Type B pancreatic cell (in vitro differentiated cells): ENCODE results near the gene ESRP2. TPM values are rescaled to one million over a fixed set of nuclear protein-coding genes. Genes with fewer than 3 reads are reported as not detected.

ENCODE experiments used
- DNase-seq: peaks from one replicate; pipeline ENCODE4 v3.0.0; 2021; ENCODE audit warnings: mixed read lengths; ENCODE audit not compliant: unreplicated experiment; ENCODE audit errors: extremely low spot score
- H3K27ac Mint-ChIP-seq: 2 replicates; pipeline ENCODE4 v1.8.0; 2021; ENCODE audit warnings: mild to moderate bottlenecking, mixed read lengths
- H3K27me3 Mint-ChIP-seq: 2 replicates; pipeline ENCODE4 v1.8.0; 2021; ENCODE audit warnings: mixed read lengths
- H3K36me3 Mint-ChIP-seq: 2 replicates; pipeline ENCODE4 v1.8.0; 2021; ENCODE audit warnings: mixed read lengths
- H3K4me1 Mint-ChIP-seq: one replicate; pipeline ENCODE4 v1.8.0; 2021; ENCODE audit warnings: mixed read lengths; ENCODE audit not compliant: unreplicated experiment
- H3K4me3 Mint-ChIP-seq: 2 replicates; pipeline ENCODE4 v1.8.0; 2021; ENCODE audit warnings: mild to moderate bottlenecking, mixed read lengths
- H3K9me3 Mint-ChIP-seq: 2 replicates; pipeline ENCODE4 v1.8.0; 2021; ENCODE audit warnings: mixed read lengths
- CTCF ChIP-seq: fragments of 200-600 bp; sonication (generic); conservative IDR thresholded peaks from 2 replicates; pipeline ENCODE4 v1.5.0; 2021; ENCODE audit warnings: antibody characterized with exemption, mild to moderate bottlenecking
- total RNA-seq: library from RNA; stranded (reverse); gene quantifications from 2 replicates; pipeline ENCODE4 v1.2.1, GENCODE V29; 2021; ENCODE audit warnings: low replicate concordance

The ESRP2 gene
- total RNA-seq, 1 donor from 2014 or later = 65.6 TPM

- Mint-ChIP-seq H3K4me1 (peaks cover 5% of the 10 kb centered on the region), H3K27me3 (no peaks in the 10 kb centered on the region), H3K27ac (no peak overlapping the region), H3K9me3 (no peaks in the 10 kb centered on the region), H3K4me3 (no peak overlapping the region), H3K36me3 (peaks cover 17% of the 10 kb centered on the region)
- no peak for DNase-seq
- TF ChIP-seq CTCF = no peak
Measured at GRCh38 chr16:68282064-68282452, 46.1 kb upstream of the ESRP2 start.

- H3K27ac Mint-ChIP-seq = no peak overlapping the region
- H3K9me3 Mint-ChIP-seq = no peaks in the 10 kb centered on the region
- H3K4me3 Mint-ChIP-seq = no peak overlapping the region
- H3K4me1 Mint-ChIP-seq = peaks cover 5% of the 10 kb centered on the region
- peaks cover 15% of the 10 kb centered on the region for H3K36me3 Mint-ChIP-seq
- no peak for DNase-seq
- no peaks in the 10 kb centered on the region for H3K27me3 Mint-ChIP-seq
- no peak for TF ChIP-seq CTCF
Measured at GRCh38 chr16:68281368-68282063, 45.6 kb upstream of the ESRP2 start.

GRCh38 chr16:68279726-68280558, 44.0 kb upstream of the ESRP2 start:
- Mint-ChIP-seq H3K4me1 (peaks cover 12% of the 10 kb centered on the region), H3K36me3 (peaks cover 10% of the 10 kb centered on the region), H3K4me3 (no peak overlapping the region), H3K9me3 (no peaks in the 10 kb centered on the region), H3K27me3 (no peaks in the 10 kb centered on the region), H3K27ac (no peak overlapping the region)
- no peak for TF ChIP-seq CTCF
- DNase-seq = no peak

- no peak for DNase-seq
- Mint-ChIP-seq H3K27ac (peak overlapping the region; percentile 55), H3K9me3 (no peaks in the 10 kb centered on the region)
Measured at GRCh38 chr16:68276223-68276622, 40.3 kb upstream of the ESRP2 start.

GRCh38 chr16:68275611-68276191, 39.8 kb upstream of the ESRP2 start:
- Mint-ChIP-seq H3K9me3 (no peaks in the 10 kb centered on the region), H3K27ac (peak overlapping the region; percentile 55), H3K27me3 (no peaks in the 10 kb centered on the region), H3K36me3 (peaks cover 8% of the 10 kb centered on the region), H3K4me1 (peaks cover 8% of the 10 kb centered on the region), H3K4me3 (peak overlapping the region; percentile 11)
- DNase-seq = no peak
- TF ChIP-seq CTCF = no peak

More at GRCh38 chr16:68276223-68276622, 40.3 kb upstream of the ESRP2 start:
- no peak overlapping the region for H3K4me3 Mint-ChIP-seq
- peaks cover 8% of the 10 kb centered on the region for H3K4me1 Mint-ChIP-seq
- no peaks in the 10 kb centered on the region for H3K27me3 Mint-ChIP-seq
- TF ChIP-seq CTCF = no peak
- H3K36me3 Mint-ChIP-seq = peaks cover 8% of the 10 kb centered on the region
